MM.1S (cell line): Measurements from ENCODE around the gene CTNND1.
"Not testable (repeated sequence)": the region's sequence is repeated elsewhere in the genome, so short reads cannot be mapped to it uniquely, and the experiment has no call there.

ENCODE experiments used
- DNase-seq: peaks from one replicate; pipeline ENCODE4 v3.0.0-alpha.2; 2015
- H2AFZ ChIP-seq: fragments of 300-600 bp; sonication (generic); 2 replicates; pipeline ENCODE4 v1.6.0; 2016; ENCODE audit warnings: antibody characterized with exemption, low read length
- H3F3A ChIP-seq: fragments of 300-600 bp; sonication (generic); 2 replicates; pipeline ENCODE4 v1.6.1; 2016; ENCODE audit warnings: mild to moderate bottlenecking, antibody characterized with exemption, low read length, moderate library complexity, mixed read lengths; ENCODE audit not compliant: insufficient read depth
- H3K27ac ChIP-seq: fragments of 300-600 bp; sonication (generic); 2 replicates; pipeline ENCODE4 v1.5.1; 2016; ENCODE audit warnings: mild to moderate bottlenecking, low read length
- H3K27me3 ChIP-seq: fragments of 300-600 bp; sonication (generic); replicated peaks from 2 replicates; pipeline ENCODE4 v1.6.0; 2016; ENCODE audit warnings: low read length; ENCODE audit not compliant: insufficient read depth
- H3K36me3 ChIP-seq: fragments of 300-600 bp; sonication (generic); replicated peaks from 2 replicates; pipeline ENCODE4 v1.6.1; 2016; ENCODE audit warnings: mild to moderate bottlenecking, low read length, mixed read lengths; ENCODE audit not compliant: insufficient read depth
- H3K4me1 ChIP-seq: fragments of 300-600 bp; sonication (generic); 2 replicates; pipeline ENCODE4 v1.6.1; 2016; ENCODE audit warnings: low read length, mixed read lengths
- H3K4me2 ChIP-seq: fragments of 300-600 bp; sonication (generic); 2 replicates; pipeline ENCODE4 v1.6.0; 2016; ENCODE audit warnings: low read depth, low read length
- H3K4me3 ChIP-seq: fragments of 300-600 bp; sonication (generic); 2 replicates; pipeline ENCODE4 v1.5.1; 2016; ENCODE audit warnings: low read length, mixed read lengths
- H3K79me2 ChIP-seq: fragments of 300-600 bp; sonication (generic); 2 replicates; pipeline ENCODE4 v1.6.1; 2016; ENCODE audit warnings: mixed run types, low read length, mixed read lengths
- H3K9ac ChIP-seq: fragments of 300-600 bp; sonication (generic); 2 replicates; pipeline ENCODE4 v1.6.1; 2016; ENCODE audit warnings: low read length, mixed read lengths
- H3K9me2 ChIP-seq: fragments of 300-600 bp; sonication (generic); replicated peaks from 2 replicates; pipeline ENCODE4 v1.6.1; 2016; ENCODE audit warnings: mild to moderate bottlenecking, low read length, mixed read lengths; ENCODE audit not compliant: insufficient read depth
- H3K9me3 ChIP-seq: fragments of 300-600 bp; sonication (generic); replicated peaks from 2 replicates; pipeline ENCODE4 v1.6.1; 2016; ENCODE audit warnings: mild to moderate bottlenecking, low read length, mixed read lengths; ENCODE audit not compliant: insufficient read depth
- H4K20me1 ChIP-seq: fragments of 300-600 bp; sonication (generic); 2 replicates; pipeline ENCODE4 v1.6.1; 2016; ENCODE audit warnings: mild to moderate bottlenecking, low read length, moderate library complexity, mixed read lengths; ENCODE audit not compliant: insufficient read depth
- CTCF ChIP-seq: fragments of 300-600 bp; sonication (generic); IDR thresholded peaks from 2 replicates; pipeline ENCODE4 v1.5.1; 2016; ENCODE audit warnings: antibody characterized with exemption, low read length, mixed read lengths
- EZH2 ChIP-seq: fragments of 300-600 bp; sonication (generic); optimal IDR thresholded peaks from 2 replicates; pipeline ENCODE3; 2017; ENCODE audit warnings: low read depth, mild to moderate bottlenecking, antibody characterized with exemption, low read length, mixed read lengths
- EZH2phosphoT487 ChIP-seq: fragments of 300-600 bp; sonication (generic); IDR thresholded peaks from 2 replicates; pipeline ENCODE4 v1.6.1; 2018; ENCODE audit warnings: antibody characterized with exemption, low read length

CTNND1 gene

GRCh38 chr11:57713835-57714234, 47.8 kb upstream of the CTNND1 start:
- Histone ChIP-seq H3K9me2 (no peaks in the 10 kb centered on the region), H3K4me2 (peak overlapping the region; percentile 94), H3K27ac (no peak overlapping the region), H4K20me1 (no peaks in the 10 kb centered on the region), H2AFZ (no peak overlapping the region), H3K9me3 (no peaks in the 10 kb centered on the region), H3K36me3 (no peaks in the 10 kb centered on the region), H3K27me3 (no peaks in the 10 kb centered on the region), H3K4me1 (peaks cover 14% of the 10 kb centered on the region), H3F3A (0 out of 2 replicates have a peak, but pooled peaks cover 7% of the 10 kb centered on the region), H3K9ac (no peak overlapping the region), H3K79me2 (peaks cover 60% of the 10 kb centered on the region), H3K4me3 (peak overlapping the region; percentile 95)
- TF ChIP-seq EZH2phosphoT487: no peak
- TF ChIP-seq EZH2: no peak
- no peak for TF ChIP-seq CTCF
- no peak for DNase-seq

DNA sequence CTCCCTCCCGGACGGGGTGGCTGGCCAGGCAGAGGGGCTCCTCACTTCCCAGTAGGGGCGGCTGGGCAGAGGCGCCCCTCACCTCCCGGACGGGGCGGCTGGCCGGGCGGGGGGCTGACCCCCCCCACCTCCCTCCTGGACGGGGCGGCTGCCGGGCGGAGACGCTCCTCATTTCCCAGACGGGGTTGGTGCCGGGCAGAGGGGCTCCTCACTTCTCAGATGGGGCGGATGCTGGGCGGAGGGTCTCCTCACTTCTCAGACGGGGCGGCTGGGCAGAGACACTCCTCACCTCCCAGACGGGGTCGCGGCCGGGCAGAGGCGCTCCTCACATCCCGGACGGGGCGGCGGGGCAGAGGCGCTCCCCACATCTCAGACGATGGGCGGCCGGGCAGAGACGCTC, 44.9 kb upstream of the CTNND1 start:
- H3F3A ChIP-seq, H3K9me3 ChIP-seq, H3K27me3 ChIP-seq, H3K36me3 ChIP-seq, H3K27ac ChIP-seq, H3K9ac ChIP-seq, H2AFZ ChIP-seq, H3K4me2 ChIP-seq, H3K9me2 ChIP-seq, H3K4me3 ChIP-seq, H3K4me1 ChIP-seq, H4K20me1 ChIP-seq, DNase-seq: not testable (repeated sequence)
- H3K79me2 ChIP-seq: peaks cover 68% of the 10 kb centered on the region

DNA sequence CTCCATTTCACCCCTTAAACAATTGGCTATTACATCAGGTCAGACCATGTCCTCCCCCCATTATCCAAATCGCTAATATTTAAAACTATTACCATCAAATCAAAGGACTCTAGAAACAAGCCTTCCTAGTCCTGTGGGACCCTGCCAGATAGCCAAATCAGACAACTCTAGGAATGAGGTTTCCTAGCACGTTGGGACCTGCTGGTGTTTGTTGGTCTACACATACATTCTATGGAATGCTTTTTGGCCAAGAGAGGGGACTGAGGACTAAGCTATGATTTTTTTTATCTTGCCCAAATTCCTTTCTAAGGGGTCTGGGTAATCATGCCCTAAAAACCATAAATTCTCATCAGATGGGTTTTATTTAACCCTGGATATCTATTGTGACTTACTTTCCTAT, 34.4 kb upstream of the CTNND1 start:
- Histone ChIP-seq H3F3A (no peaks in the 10 kb centered on the region), H3K9ac (no peak overlapping the region), H3K79me2 (peaks cover 88% of the 10 kb centered on the region), H3K4me1 (no peaks in the 10 kb centered on the region), H3K36me3 (no peaks in the 10 kb centered on the region; the same call in 1 of the 2 replicates), H4K20me1 (no peaks in the 10 kb centered on the region), H3K9me2 (no peaks in the 10 kb centered on the region), H3K27me3 (no peaks in the 10 kb centered on the region), H3K4me2 (no peak overlapping the region), H2AFZ (no peak overlapping the region), H3K4me3 (no peak overlapping the region), H3K27ac (no peak overlapping the region), H3K9me3 (no peaks in the 10 kb centered on the region)
- no peak for DNase-seq
- TF ChIP-seq EZH2phosphoT487: no peak
- TF ChIP-seq CTCF: no peak
- TF ChIP-seq EZH2: no peak

DNA sequence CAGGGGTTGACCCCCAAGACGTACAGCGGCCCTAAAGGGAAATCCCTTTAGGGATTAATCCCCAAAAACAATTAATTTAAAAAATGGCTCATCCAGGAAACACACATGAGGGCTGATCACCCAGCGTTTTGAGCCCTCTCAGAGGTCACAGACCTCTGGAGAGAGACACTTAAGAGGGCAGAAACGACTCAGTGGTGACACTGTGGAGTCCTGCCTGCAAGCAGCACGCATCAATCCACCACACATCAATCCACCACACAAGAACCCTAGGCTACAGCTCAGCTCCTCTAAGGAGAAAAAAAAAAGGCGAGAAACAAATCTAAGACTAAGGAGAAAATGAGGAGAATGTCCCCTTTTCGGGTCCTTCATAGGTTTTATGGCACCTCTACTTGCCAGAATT, 32.8 kb upstream of the CTNND1 start:
- H3K36me3 ChIP-seq: no peaks in the 10 kb centered on the region; the same call in 1 of the 2 replicates
- TF ChIP-seq CTCF (no peak), EZH2 (no peak), EZH2phosphoT487 (no peak)
- H3K4me2 ChIP-seq: no peak overlapping the region
- H3K9me3 ChIP-seq: no peaks in the 10 kb centered on the region
- no peaks in the 10 kb centered on the region for H4K20me1 ChIP-seq
- no peak overlapping the region for H3K4me3 ChIP-seq
- H2AFZ ChIP-seq: no peak overlapping the region
- no peak overlapping the region for H3K9ac ChIP-seq
- H3K27ac ChIP-seq: no peak overlapping the region
- no peaks in the 10 kb centered on the region for H3F3A ChIP-seq
- H3K4me1 ChIP-seq: no peaks in the 10 kb centered on the region
- DNase-seq: no peak
- H3K27me3 ChIP-seq: no peaks in the 10 kb centered on the region
- H3K79me2 ChIP-seq: peaks cover 90% of the 10 kb centered on the region
- no peaks in the 10 kb centered on the region for H3K9me2 ChIP-seq
